NCI-H1417 (cell line): ENCODE results near the gene ENKD1.
A peak's percentile ranks its signal among the peaks of the same experiment; 100 is the strongest.

ENCODE experiments used
- DNase-seq, 3 experiments: peaks; one replicate each; lab custom pipeline; 2025; lab: John Stamatoyannopoulos, UW

Gene ENKD1

GRCh38 chr16:67663151-67663876 lies 3.2 kb downstream of the ENKD1 start:
- peak in 1 of 3 experiments; percentile 2 for DNase-seq

- no peak for DNase-seq
These were observed 3.9 kb downstream of the ENKD1 start for GRCh38 chr16:67662653-67663010.

- DNase-seq = no peak
These were observed 4.5 kb downstream of the ENKD1 start for GRCh38 chr16:67661886-67662652.

- DNase-seq = peak in 2 of 3 experiments; percentile 77 to 81
These were observed 5.3 kb downstream of the ENKD1 start for GRCh38 chr16:67661101-67661761.

GRCh38 chr16:67660564-67661028 lies 6.0 kb downstream of the ENKD1 start, which contains the start of gene PARD6A:
TSS of gene PARD6A (plus strand) at chr16:67660960. CDS start at chr16:67661039, 79 bp downstream.
- peak; percentile 88 to 97 (median 96) for DNase-seq

GRCh38 chr16:67659675-67660563 lies 6.6 kb downstream of the ENKD1 start, which contains the start of gene ACD:
TSS of gene ACD (minus strand) at chr16:67660260. CDS start at chr16:67660220, 40 bp downstream.
- DNase-seq = peak; percentile 87 to 94 (median 89)

GRCh38 chr16:67658849-67659674 lies 7.5 kb downstream of the ENKD1 start:
- DNase-seq = no peak

GRCh38 chr16:67657751-67658518 lies 8.6 kb downstream of the ENKD1 start:
- DNase-seq = no peak

GRCh38 chr16:67657017-67657608 lies 9.4 kb downstream of the ENKD1 start:
- DNase-seq = no peak

- DNase-seq = no peak
These were observed 10.1 kb downstream of the ENKD1 start for GRCh38 chr16:67656344-67657016.

- DNase-seq = no peak
These were observed 11.2 kb downstream of the ENKD1 start for GRCh38 chr16:67655363-67655762.

- DNase-seq = no peak
These were observed 12.1 kb downstream of the ENKD1 start for GRCh38 chr16:67654403-67654911.

- DNase-seq = no peak
These were observed 12.7 kb downstream of the ENKD1 start for GRCh38 chr16:67653789-67654402.

- DNase-seq = peak in 2 of 3 experiments; percentile 56 to 59
These were observed 13.3 kb downstream of the ENKD1 start for GRCh38 chr16:67653128-67653788.

GRCh38 chr16:67652578-67653127 lies 13.9 kb downstream of the ENKD1 start:
- DNase-seq = peak in 2 of 3 experiments; percentile 11 to 30

GRCh38 chr16:67651847-67652246 lies 14.7 kb downstream of the ENKD1 start:
- no peak for DNase-seq

GRCh38 chr16:67651039-67651438 lies 15.5 kb downstream of the ENKD1 start:
- no peak for DNase-seq
